GM23338 (cell line): Measurements from ENCODE around the gene NTNG2. TPM values are rescaled to one million over a fixed set of nuclear protein-coding genes. Genes with fewer than 3 reads are reported as not detected.

ENCODE experiments used
- ATAC-seq: fragments of 200-7000 bp; cut with Tn5 transposase; 3 replicates; pipeline ENCODE4 v1.9.1; 2020
- DNase-seq: peaks from one replicate; pipeline ENCODE4 v3.0.0-alpha.2; 2015; ENCODE audit warnings: low spot score
- H2AFZ ChIP-seq: fragments of 200-600 bp; sonication (generic); 2 replicates; pipeline ENCODE4 v1.8.0; 2016; ENCODE audit warnings: antibody characterized with exemption, mild to moderate bottlenecking, moderate library complexity
- H3F3A ChIP-seq: fragments of 200-600 bp; sonication (generic); replicated peaks from 2 replicates; pipeline ENCODE4 v1.8.0; 2017; ENCODE audit warnings: antibody characterized with exemption, mixed run types, low read depth
- H3K27ac ChIP-seq: fragments of 200-600 bp; sonication (generic); 2 replicates; pipeline ENCODE4 v1.6.1; 2016; ENCODE audit warnings: low read depth
- H3K27me3 ChIP-seq: fragments of 200-600 bp; sonication (generic); 2 replicates; pipeline ENCODE4 v1.8.0; 2016; ENCODE audit warnings: mild to moderate bottlenecking, mixed run types, moderate library complexity; ENCODE audit not compliant: insufficient read depth
- H3K36me3 ChIP-seq: fragments of 200-600 bp; sonication (generic); 2 replicates; pipeline ENCODE4 v1.8.0; 2016; ENCODE audit warnings: mild to moderate bottlenecking; ENCODE audit not compliant: insufficient read depth
- H3K4me1 ChIP-seq: fragments of 200-600 bp; sonication (generic); 2 replicates; pipeline ENCODE4 v1.8.0; 2016; ENCODE audit warnings: mild to moderate bottlenecking, moderate library complexity; ENCODE audit not compliant: insufficient read depth
- H3K4me2 ChIP-seq: fragments of 200-600 bp; sonication (generic); 2 replicates; pipeline ENCODE4 v1.7.1; 2017; ENCODE audit warnings: mixed run types
- H3K4me3 ChIP-seq: fragments of 200-600 bp; sonication (generic); 2 replicates; pipeline ENCODE4 v1.6.1; 2016; ENCODE audit warnings: mixed run types
- H3K79me2 ChIP-seq: fragments of 200-600 bp; sonication (generic); replicated peaks from 2 replicates; pipeline ENCODE4 v1.8.0; 2017; ENCODE audit warnings: mild to moderate bottlenecking; ENCODE audit not compliant: insufficient read depth
- H3K9me2 ChIP-seq: fragments of 200-600 bp; sonication (generic); 2 replicates; pipeline ENCODE4 v1.8.0; 2017; ENCODE audit not compliant: insufficient read depth
- H4K20me1 ChIP-seq: fragments of 200-600 bp; sonication (generic); replicated peaks from 2 replicates; pipeline ENCODE4 v1.8.0; 2017; ENCODE audit warnings: mild to moderate bottlenecking; ENCODE audit not compliant: insufficient read depth
- H3K27ac Mint-ChIP-seq: 2 replicates; pipeline ENCODE4 v1.8.0; 2020; ENCODE audit warnings: inconsistent platforms, mild to moderate bottlenecking, moderate library complexity, mixed read lengths
- H3K27me3 Mint-ChIP-seq: 3 replicates; pipeline ENCODE4 v1.8.0; 2022; ENCODE audit warnings: low read depth, mild to moderate bottlenecking, moderate library complexity, mixed read lengths, inconsistent platforms; ENCODE audit not compliant: insufficient read depth, poor library complexity
- H3K36me3 Mint-ChIP-seq: 3 replicates; pipeline ENCODE4 v1.8.0; 2021; ENCODE audit warnings: low read depth, mild to moderate bottlenecking, inconsistent platforms, moderate library complexity, mixed read lengths
- H3K4me1 Mint-ChIP-seq: 3 replicates; pipeline ENCODE4 v1.8.0; 2020; ENCODE audit warnings: mild to moderate bottlenecking, inconsistent platforms, mixed read lengths
- H3K4me3 Mint-ChIP-seq: 3 replicates; pipeline ENCODE4 v1.8.0; 2021; ENCODE audit warnings: moderate library complexity, mild to moderate bottlenecking, inconsistent platforms, mixed read lengths
- H3K9me3 Mint-ChIP-seq: 3 replicates; pipeline ENCODE4 v1.8.0; 2020; ENCODE audit warnings: moderate library complexity, mild to moderate bottlenecking, inconsistent platforms, mixed read lengths
- CREB1 ChIP-seq: fragments of 250-450 bp; sonication (Bioruptor Pico); IDR thresholded peaks from 2 replicates; pipeline ENCODE4 v1.5.0; 2020; ENCODE audit warnings: low read depth, mild to moderate bottlenecking, moderate library complexity
- EZH2phosphoT487 ChIP-seq: fragments of 200-600 bp; sonication (generic); IDR thresholded peaks from one replicate; pipeline ENCODE4 v1.8.1; 2018; ENCODE audit warnings: antibody characterized with exemption; ENCODE audit not compliant: unreplicated experiment
- JUNB ChIP-seq: IDR thresholded peaks from one replicate; pipeline ENCODE4 v1.6.1; 2016; ENCODE audit warnings: antibody characterized with exemption; ENCODE audit not compliant: unreplicated experiment
- REST ChIP-seq: IDR thresholded peaks from one replicate; pipeline ENCODE4 v1.6.1; 2018; ENCODE audit warnings: antibody characterized with exemption; ENCODE audit not compliant: unreplicated experiment
- ZNF114 ChIP-seq: fragments of 250-450 bp; sonication (Bioruptor Pico); IDR thresholded peaks from 2 replicates; pipeline ENCODE4 v1.5.0; 2020; ENCODE audit warnings: mild to moderate bottlenecking, moderate library complexity
- ZNF331 ChIP-seq: fragments of 250-450 bp; sonication (Bioruptor Pico); IDR thresholded peaks from 2 replicates; pipeline ENCODE4 v1.5.0; 2020; ENCODE audit warnings: low read depth, mild to moderate bottlenecking, moderate library complexity
- polyA plus RNA-seq: library from polyadenylated mRNA; unstranded; fragments of >200 nt; fragmentation: Nextera tagmentation; extraction: Ambion mirVana; gene quantifications from 2 replicates; pipeline ENCODE4 v1.2.1, GENCODE V29; 2016
- total RNA-seq: library from RNA; depleted of rRNA; stranded (reverse); fragments of >200 nt; shearing (Covaris generic); gene quantifications from 2 replicates; pipeline ENCODE4 v1.2.3, GENCODE V29; 2014
- TF ChIP-seq, protein P1 (sequence below), 2 experiments: fragments of 200-600 bp in 1 of 2; sonication (generic) in 1 of 2; conservative IDR thresholded peaks; 2 replicates each; pipeline versions ENCODE4 v1.5.1 to v1.6.1; 2016 to 2017; ENCODE audit warnings: antibody characterized with exemption in 2 of 2, low read depth in 2 of 2, mild to moderate bottlenecking in 2 of 2, moderate library complexity in 1 of 2
- TF ChIP-seq, protein P2 (sequence below): fragments of 250-450 bp; sonication (Bioruptor Pico); IDR thresholded peaks from 2 replicates; pipeline ENCODE4 v1.5.0; 2020; ENCODE audit warnings: mild to moderate bottlenecking, moderate library complexity

Gene NTNG2
- total and polyA plus RNA-seq, 2 experiments from 2014 or later = 0.99 to 1.7 TPM

DNA sequence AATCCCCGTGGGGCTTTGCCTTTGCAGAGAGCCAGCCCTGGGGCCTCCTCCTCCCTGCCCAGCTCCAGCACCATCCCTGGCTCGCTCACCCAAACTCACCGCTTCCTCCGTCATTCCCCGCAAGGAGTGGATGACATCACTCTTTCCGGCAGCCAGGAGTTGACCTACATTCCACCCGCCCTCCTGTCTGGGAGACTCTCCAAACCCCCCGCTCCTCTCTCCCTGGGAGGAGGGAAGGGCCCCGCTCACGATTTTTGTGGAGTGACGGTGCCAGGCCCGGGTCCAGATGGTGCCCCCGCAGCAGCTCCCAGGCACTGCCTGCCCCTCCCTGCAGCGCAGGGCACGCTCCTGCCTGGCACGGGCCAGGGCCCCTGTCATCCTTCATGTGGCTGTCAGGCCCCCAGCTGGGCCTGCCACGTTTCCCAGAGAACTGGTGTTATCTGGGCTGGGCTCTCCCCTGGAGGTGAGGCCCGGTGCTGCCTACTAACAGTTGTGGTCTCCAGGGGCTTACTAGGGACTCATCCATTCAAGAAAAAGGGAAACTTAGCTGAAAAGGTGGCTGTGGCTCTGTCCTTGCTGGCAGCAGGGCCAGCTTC is 52.3 kb downstream of the NTNG2 start:
- DNase-seq = peak; percentile 85
- Mint-ChIP-seq H3K27me3 (peaks cover 7% of the 10 kb centered on the region), H3K36me3 (no peaks in the 10 kb centered on the region), H3K27ac (no peak overlapping the region), H3K4me1 (peaks cover 11% of the 10 kb centered on the region), H3K4me3 (no peak overlapping the region), H3K9me3 (no peaks in the 10 kb centered on the region)
- no peaks in the 10 kb centered on the region for H3K27me3 ChIP-seq
- H3F3A ChIP-seq = no peaks in the 10 kb centered on the region
- TF ChIP-seq, protein P1, sequence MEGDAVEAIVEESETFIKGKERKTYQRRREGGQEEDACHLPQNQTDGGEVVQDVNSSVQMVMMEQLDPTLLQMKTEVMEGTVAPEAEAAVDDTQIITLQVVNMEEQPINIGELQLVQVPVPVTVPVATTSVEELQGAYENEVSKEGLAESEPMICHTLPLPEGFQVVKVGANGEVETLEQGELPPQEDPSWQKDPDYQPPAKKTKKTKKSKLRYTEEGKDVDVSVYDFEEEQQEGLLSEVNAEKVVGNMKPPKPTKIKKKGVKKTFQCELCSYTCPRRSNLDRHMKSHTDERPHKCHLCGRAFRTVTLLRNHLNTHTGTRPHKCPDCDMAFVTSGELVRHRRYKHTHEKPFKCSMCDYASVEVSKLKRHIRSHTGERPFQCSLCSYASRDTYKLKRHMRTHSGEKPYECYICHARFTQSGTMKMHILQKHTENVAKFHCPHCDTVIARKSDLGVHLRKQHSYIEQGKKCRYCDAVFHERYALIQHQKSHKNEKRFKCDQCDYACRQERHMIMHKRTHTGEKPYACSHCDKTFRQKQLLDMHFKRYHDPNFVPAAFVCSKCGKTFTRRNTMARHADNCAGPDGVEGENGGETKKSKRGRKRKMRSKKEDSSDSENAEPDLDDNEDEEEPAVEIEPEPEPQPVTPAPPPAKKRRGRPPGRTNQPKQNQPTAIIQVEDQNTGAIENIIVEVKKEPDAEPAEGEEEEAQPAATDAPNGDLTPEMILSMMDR (conservative IDR thresholded peaks at IDR 0.05; ENCODE audit: low read depth in 2 of 2) = no peak
- peak; percentile 63 for TF ChIP-seq CREB1 (CRISPR knock-in tag)
- 0 out of 2 replicates have a peak overlapping the region, but pooled peaks have one; percentile 52 for H2AFZ ChIP-seq
- H3K4me1 ChIP-seq = peaks cover 5% of the 10 kb centered on the region; the same call in 1 of the 2 replicates
- no peaks in the 10 kb centered on the region for H4K20me1 ChIP-seq
- no peaks in the 10 kb centered on the region for H3K36me3 ChIP-seq
- peak; percentile 92 for ATAC-seq
- peak overlapping the region; percentile 67; the same call in 1 of the 2 replicates for H3K4me2 ChIP-seq
- no peak overlapping the region for H3K27ac ChIP-seq
- no peaks in the 10 kb centered on the region for H3K79me2 ChIP-seq
- H3K4me3 ChIP-seq = no peak overlapping the region
- H3K9me2 ChIP-seq = no peaks in the 10 kb centered on the region

DNA sequence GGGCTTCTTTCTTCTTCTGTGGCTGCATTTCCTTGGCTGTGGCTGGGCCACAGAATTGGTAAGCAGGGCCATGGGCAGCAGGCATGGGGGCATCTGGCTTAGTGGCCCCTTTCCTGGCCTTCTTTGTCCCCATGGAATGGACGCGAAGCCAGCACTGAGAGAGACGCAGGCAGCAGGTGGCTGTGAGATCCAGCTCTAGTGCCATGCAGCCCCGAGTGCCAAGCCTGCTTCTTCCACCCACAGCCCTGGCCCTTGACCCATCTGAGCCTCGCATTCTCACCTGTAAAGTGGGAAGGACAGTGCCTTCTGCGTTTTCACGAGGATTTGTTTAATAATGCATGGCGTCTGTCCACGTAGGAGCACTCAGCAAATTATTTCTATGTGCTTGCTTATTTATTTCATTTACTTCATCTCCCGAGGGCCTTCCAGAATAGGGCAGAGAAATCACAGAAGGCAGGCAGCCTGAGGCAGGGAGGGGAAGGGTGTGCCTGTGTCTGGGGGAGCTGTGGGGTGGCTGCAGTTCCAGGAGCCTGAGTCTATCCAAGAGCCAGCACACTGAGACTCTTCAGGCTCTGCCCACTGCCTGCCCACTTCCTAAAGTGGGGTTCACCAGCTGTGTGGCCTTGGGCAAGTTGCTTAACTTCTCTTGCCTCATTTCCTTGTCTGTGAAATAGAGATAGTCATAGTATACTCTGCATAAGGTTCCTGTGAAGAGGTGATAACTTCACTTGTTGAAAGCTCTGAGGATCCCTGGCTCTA is 55.2 kb downstream of the NTNG2 start:
- Histone ChIP-seq H4K20me1 (no peaks in the 10 kb centered on the region), H2AFZ (no peak overlapping the region), H3K79me2 (no peaks in the 10 kb centered on the region), H3K36me3 (no peaks in the 10 kb centered on the region), H3K9me2 (no peaks in the 10 kb centered on the region), H3K4me2 (no peak overlapping the region), H3K27me3 (no peaks in the 10 kb centered on the region), H3F3A (no peaks in the 10 kb centered on the region), H3K4me1 (peaks cover 5% of the 10 kb centered on the region; the same call in 1 of the 2 replicates), H3K27ac (no peak overlapping the region), H3K4me3 (no peak overlapping the region)
- no peaks in the 10 kb centered on the region for H3K36me3 Mint-ChIP-seq
- H3K4me3 Mint-ChIP-seq = no peak overlapping the region
- peaks cover 5% of the 10 kb centered on the region for H3K27me3 Mint-ChIP-seq
- no peaks in the 10 kb centered on the region for H3K9me3 Mint-ChIP-seq
- H3K4me1 Mint-ChIP-seq = peaks cover 11% of the 10 kb centered on the region
- no peak for ATAC-seq
- no peak overlapping the region for H3K27ac Mint-ChIP-seq
- no peak for DNase-seq
- no peak for TF ChIP-seq REST
- no peak for TF ChIP-seq ZNF331
- TF ChIP-seq, protein P2, sequence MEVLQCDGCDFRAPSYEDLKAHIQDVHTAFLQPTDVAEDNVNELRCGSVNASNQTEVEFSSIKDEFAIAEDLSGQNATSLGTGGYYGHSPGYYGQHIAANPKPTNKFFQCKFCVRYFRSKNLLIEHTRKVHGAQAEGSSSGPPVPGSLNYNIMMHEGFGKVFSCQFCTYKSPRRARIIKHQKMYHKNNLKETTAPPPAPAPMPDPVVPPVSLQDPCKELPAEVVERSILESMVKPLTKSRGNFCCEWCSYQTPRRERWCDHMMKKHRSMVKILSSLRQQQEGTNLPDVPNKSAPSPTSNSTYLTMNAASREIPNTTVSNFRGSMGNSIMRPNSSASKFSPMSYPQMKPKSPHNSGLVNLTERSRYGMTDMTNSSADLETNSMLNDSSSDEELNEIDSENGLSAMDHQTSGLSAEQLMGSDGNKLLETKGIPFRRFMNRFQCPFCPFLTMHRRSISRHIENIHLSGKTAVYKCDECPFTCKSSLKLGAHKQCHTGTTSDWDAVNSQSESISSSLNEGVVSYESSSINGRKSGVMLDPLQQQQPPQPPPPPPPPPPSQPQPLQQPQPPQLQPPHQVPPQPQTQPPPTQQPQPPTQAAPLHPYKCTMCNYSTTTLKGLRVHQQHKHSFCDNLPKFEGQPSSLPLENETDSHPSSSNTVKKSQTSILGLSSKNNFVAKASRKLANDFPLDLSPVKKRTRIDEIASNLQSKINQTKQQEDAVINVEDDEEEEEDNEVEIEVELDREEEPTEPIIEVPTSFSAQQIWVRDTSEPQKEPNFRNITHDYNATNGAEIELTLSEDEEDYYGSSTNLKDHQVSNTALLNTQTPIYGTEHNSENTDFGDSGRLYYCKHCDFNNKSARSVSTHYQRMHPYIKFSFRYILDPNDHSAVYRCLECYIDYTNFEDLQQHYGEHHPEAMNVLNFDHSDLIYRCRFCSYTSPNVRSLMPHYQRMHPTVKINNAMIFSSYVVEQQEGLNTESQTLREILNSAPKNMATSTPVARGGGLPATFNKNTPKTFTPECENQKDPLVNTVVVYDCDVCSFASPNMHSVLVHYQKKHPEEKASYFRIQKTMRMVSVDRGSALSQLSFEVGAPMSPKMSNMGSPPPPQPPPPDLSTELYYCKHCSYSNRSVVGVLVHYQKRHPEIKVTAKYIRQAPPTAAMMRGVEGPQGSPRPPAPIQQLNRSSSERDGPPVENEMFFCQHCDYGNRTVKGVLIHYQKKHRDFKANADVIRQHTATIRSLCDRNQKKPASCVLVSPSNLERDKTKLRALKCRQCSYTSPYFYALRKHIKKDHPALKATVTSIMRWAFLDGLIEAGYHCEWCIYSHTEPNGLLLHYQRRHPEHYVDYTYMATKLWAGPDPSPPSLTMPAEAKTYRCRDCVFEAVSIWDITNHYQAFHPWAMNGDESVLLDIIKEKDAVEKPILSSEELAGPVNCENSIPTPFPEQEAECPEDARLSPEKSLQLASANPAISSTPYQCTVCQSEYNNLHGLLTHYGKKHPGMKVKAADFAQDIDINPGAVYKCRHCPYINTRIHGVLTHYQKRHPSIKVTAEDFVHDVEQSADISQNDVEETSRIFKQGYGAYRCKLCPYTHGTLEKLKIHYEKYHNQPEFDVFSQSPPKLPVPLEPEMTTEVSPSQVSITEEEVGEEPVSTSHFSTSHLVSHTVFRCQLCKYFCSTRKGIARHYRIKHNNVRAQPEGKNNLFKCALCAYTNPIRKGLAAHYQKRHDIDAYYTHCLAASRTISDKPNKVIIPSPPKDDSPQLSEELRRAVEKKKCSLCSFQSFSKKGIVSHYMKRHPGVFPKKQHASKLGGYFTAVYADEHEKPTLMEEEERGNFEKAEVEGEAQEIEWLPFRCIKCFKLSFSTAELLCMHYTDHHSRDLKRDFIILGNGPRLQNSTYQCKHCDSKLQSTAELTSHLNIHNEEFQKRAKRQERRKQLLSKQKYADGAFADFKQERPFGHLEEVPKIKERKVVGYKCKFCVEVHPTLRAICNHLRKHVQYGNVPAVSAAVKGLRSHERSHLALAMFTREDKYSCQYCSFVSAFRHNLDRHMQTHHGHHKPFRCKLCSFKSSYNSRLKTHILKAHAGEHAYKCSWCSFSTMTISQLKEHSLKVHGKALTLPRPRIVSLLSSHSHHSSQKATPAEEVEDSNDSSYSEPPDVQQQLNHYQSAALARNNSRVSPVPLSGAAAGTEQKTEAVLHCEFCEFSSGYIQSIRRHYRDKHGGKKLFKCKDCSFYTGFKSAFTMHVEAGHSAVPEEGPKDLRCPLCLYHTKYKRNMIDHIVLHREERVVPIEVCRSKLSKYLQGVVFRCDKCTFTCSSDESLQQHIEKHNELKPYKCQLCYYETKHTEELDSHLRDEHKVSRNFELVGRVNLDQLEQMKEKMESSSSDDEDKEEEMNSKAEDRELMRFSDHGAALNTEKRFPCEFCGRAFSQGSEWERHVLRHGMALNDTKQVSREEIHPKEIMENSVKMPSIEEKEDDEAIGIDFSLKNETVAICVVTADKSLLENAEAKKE = no peak
- no peak for TF ChIP-seq ZNF114 (CRISPR knock-in tag)
- no peak for TF ChIP-seq JUNB
- TF ChIP-seq EZH2phosphoT487 = no peak
- no peak for TF ChIP-seq CREB1 (CRISPR knock-in tag)
